ENCODE measurements around the gene GRID2. TPM values are rescaled to one million over a fixed set of nuclear protein-coding genes. Genes with fewer than 3 reads are reported as not detected.

Gene GRID2
- total RNA-seq, 4 donors from 2014 or later, result 0.16 TPM; not detected in 3

DNA sequence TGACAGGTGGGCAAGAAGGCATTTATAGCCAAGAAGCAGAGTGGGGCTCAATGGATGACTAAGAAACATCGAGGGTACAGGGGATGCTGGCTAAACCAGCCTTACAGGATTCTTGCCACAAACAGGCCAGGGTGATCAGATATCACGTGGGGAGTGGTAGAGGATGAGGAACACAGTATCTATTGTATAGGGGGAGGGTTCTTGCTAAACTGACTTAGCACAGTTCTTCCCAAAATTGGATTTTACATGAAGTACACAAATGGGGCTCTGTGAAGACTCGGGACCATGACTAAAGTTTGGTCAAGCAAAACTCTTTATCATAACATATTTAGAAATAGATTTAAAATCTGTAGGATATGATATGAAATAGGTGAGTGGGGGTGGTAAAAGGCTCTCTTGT lies 1380.8 kb downstream of the GRID2 start:
- Histone ChIP-seq H3K27ac (no peak overlapping the region), H3K9me3 (no peaks in the 10 kb centered on the region), H3K4me3 (no peak overlapping the region), H3K27me3 (no peaks in the 10 kb centered on the region), H3K36me3 (no peaks in the 10 kb centered on the region), H3K4me1 (no peaks in the 10 kb centered on the region)
- DNase-seq, result no peak
- WGBS, 2 donors (ENCODE audit: low coverage in 1 of 2), result 52 to 90% methylated on average over 1 to 3 of the region's 3 CpGs
- TF ChIP-seq, protein P1, sequence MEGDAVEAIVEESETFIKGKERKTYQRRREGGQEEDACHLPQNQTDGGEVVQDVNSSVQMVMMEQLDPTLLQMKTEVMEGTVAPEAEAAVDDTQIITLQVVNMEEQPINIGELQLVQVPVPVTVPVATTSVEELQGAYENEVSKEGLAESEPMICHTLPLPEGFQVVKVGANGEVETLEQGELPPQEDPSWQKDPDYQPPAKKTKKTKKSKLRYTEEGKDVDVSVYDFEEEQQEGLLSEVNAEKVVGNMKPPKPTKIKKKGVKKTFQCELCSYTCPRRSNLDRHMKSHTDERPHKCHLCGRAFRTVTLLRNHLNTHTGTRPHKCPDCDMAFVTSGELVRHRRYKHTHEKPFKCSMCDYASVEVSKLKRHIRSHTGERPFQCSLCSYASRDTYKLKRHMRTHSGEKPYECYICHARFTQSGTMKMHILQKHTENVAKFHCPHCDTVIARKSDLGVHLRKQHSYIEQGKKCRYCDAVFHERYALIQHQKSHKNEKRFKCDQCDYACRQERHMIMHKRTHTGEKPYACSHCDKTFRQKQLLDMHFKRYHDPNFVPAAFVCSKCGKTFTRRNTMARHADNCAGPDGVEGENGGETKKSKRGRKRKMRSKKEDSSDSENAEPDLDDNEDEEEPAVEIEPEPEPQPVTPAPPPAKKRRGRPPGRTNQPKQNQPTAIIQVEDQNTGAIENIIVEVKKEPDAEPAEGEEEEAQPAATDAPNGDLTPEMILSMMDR (IDR thresholded peaks at IDR 0.05), result no peak
- TF ChIP-seq POLR2AphosphoS5 (IDR thresholded peaks at IDR 0.05) (no peak), POLR2A (IDR thresholded peaks at IDR 0.05) (no peak), EP300 (IDR thresholded peaks at IDR 0.05; ENCODE audit: low read depth) (no peak)
- in situ Hi-C loops (cut with MboI; ENCODE audit: low pct_ligation_motif_present in 1 of 4, low pct_unique_long_range_greater_than_20kb in 1 of 4, low sequenced_read_pairs in 3 of 4), result no loop called here
- intact Hi-C loops (cut with DNase I; ENCODE audit: low total_unique reads), result no loop called here

DNA sequence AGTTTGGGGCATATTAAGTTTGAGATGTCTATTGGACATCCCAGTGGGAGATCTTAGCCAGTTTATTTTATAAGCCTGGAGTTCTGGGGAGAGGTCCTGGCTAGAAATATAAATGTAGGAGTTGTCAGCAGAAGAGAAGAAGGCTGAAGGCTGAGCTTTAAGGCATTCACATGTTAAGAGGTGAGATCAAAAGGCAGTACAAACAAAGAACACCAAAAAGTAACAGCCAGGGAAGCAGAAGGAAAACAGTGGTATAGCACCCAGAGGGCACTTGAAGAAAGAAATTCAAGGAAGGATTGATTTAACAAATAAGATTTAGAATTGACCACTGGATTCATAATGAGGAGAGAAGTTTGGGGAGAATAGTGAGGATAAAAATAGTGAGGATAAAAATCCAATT lies 1383.5 kb downstream of the GRID2 start:
- TF ChIP-seq POLR2AphosphoS5 (IDR thresholded peaks at IDR 0.05) (no peak), POLR2A (IDR thresholded peaks at IDR 0.05) (no peak), EP300 (IDR thresholded peaks at IDR 0.05; ENCODE audit: low read depth) (no peak)
- TF ChIP-seq, protein P1 (IDR thresholded peaks at IDR 0.05), result no peak
- no peak for DNase-seq
- in situ Hi-C loops (cut with MboI; ENCODE audit: low pct_ligation_motif_present in 1 of 4, low pct_unique_long_range_greater_than_20kb in 1 of 4, low sequenced_read_pairs in 3 of 4), result no loop called here

DNA sequence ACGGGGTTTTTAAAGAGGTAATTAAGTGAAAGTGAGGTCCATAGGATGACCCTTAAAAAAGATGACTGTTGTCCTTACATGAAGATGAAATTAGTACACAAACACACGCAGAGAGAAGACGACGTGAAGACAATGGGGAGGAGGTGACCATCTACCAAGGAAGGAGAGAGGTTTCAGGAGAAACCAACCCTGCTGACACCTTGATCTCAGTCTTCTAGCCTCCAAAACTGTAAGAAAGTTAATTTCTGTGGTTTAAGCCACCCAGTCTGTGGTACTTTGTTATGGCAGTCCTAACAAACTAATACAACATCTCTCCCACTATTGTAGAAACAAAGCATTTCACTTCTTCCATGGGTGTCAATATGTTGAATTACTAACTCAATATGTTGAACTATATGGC lies 1385.2 kb downstream of the GRID2 start:
- Histone ChIP-seq H3K4me1 (no peaks in the 10 kb centered on the region), H3K36me3 (no peaks in the 10 kb centered on the region), H3K27me3 (no peaks in the 10 kb centered on the region), H3K9me3 (no peaks in the 10 kb centered on the region), H3K4me3 (no peak overlapping the region), H3K27ac (no peak overlapping the region)
- in situ Hi-C loops (cut with MboI; ENCODE audit: low pct_ligation_motif_present in 1 of 4, low pct_unique_long_range_greater_than_20kb in 1 of 4, low sequenced_read_pairs in 3 of 4) (no loop called here), intact Hi-C loops (cut with DNase I; ENCODE audit: low total_unique reads) (no loop called here)
- no peak for DNase-seq
- TF ChIP-seq, protein P1 (IDR thresholded peaks at IDR 0.05), result no peak
- TF ChIP-seq EP300 (IDR thresholded peaks at IDR 0.05; ENCODE audit: low read depth) (no peak), POLR2A (IDR thresholded peaks at IDR 0.05) (no peak), POLR2AphosphoS5 (IDR thresholded peaks at IDR 0.05) (no peak)
- 63 to 76% methylated on average over 4 of the region's 4 CpGs for WGBS, 2 donors (ENCODE audit: low coverage in 1 of 2)

More for the DNA sequence above, 1383.5 kb downstream of the GRID2 start:
- H3K36me3 ChIP-seq, result no peaks in the 10 kb centered on the region
- no peaks in the 10 kb centered on the region for H3K9me3 ChIP-seq
- H3K4me3 ChIP-seq, result no peak overlapping the region
- H3K27ac ChIP-seq, result no peak overlapping the region
- intact Hi-C loops (cut with DNase I; ENCODE audit: low total_unique reads), result no loop called here
- no peaks in the 10 kb centered on the region for H3K27me3 ChIP-seq
- H3K4me1 ChIP-seq, result no peaks in the 10 kb centered on the region

DNA sequence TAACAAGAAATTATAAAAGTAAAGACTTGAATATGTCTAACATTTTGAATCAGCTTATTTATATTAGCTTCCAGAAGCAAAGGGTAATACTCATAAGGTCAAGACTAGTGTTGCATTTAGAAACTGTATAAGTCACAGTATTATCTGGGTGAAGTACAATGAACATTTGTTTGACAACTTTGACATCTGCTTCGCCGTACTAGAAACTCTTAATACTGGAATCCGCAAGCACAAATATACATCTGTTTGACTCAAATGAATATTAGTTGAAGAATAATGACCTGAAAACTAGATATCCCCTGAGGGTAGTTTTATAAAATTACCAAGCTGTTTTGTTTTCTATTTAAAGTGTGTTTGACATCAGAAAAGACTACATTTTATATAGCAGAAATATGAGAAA lies 1389.4 kb downstream of the GRID2 start:
- Histone ChIP-seq H3K9me3 (no peaks in the 10 kb centered on the region), H3K36me3 (no peaks in the 10 kb centered on the region), H3K27ac (no peak overlapping the region), H3K4me1 (no peaks in the 10 kb centered on the region), H3K4me3 (no peak overlapping the region), H3K27me3 (no peaks in the 10 kb centered on the region)
- TF ChIP-seq, protein P1 (IDR thresholded peaks at IDR 0.05), result no peak
- TF ChIP-seq EP300 (IDR thresholded peaks at IDR 0.05; ENCODE audit: low read depth), result no peak
- no peak for DNase-seq
- intact Hi-C loops (cut with DNase I; ENCODE audit: low total_unique reads), result no loop called here
- 54 to 76% methylated on average over 3 of the region's 3 CpGs for WGBS, 2 donors (ENCODE audit: low coverage in 1 of 2)
- in situ Hi-C loops (cut with MboI; ENCODE audit: low pct_ligation_motif_present in 1 of 4, low pct_unique_long_range_greater_than_20kb in 1 of 4, low sequenced_read_pairs in 3 of 4), result no loop called here

Data from transverse colon (tissue), 4 donors.